Activated naive CD8-positive, alpha-beta T cell treated with anti-CD3 and anti-CD28 coated beads for 36 hours (primary cell): Measurements from ENCODE around the gene CELF2. TPM values are rescaled to one million over a fixed set of nuclear protein-coding genes. Genes with fewer than 3 reads are reported as not detected.

Experiments
- DNase-seq: peaks from one replicate; pipeline ENCODE4 v3.0.0; 2021
- H3K27ac Mint-ChIP-seq: one replicate; pipeline ENCODE4 v1.8.0; 2022; ENCODE audit warnings: mild to moderate bottlenecking, moderate library complexity, mixed read lengths
- H3K27me3 Mint-ChIP-seq: one replicate; pipeline ENCODE4 v1.8.0; 2022; ENCODE audit warnings: mild to moderate bottlenecking, mixed read lengths
- H3K36me3 Mint-ChIP-seq: one replicate; pipeline ENCODE4 v1.8.0; 2021; ENCODE audit warnings: mild to moderate bottlenecking, mixed read lengths
- H3K4me1 Mint-ChIP-seq: one replicate; pipeline ENCODE4 v1.8.0; 2021; ENCODE audit warnings: mixed read lengths
- H3K4me3 Mint-ChIP-seq: one replicate; pipeline ENCODE4 v1.8.0; 2022; ENCODE audit warnings: mild to moderate bottlenecking, moderate library complexity, mixed read lengths
- H3K9me3 Mint-ChIP-seq: one replicate; pipeline ENCODE4 v1.8.0; 2022; ENCODE audit warnings: mixed read lengths
- total RNA-seq, 2 experiments: library from RNA; stranded (reverse); gene quantifications; one replicate each; pipeline ENCODE4 v1.2.3, GENCODE V29; 2021

The CELF2 gene
- total RNA-seq, 2 experiments from 2014 or later, result 137 to 139 TPM

- Mint-ChIP-seq H3K4me3 (no peak overlapping the region), H3K27ac (peak overlapping the region; percentile 92), H3K27me3 (no peaks in the 10 kb centered on the region), H3K4me1 (peaks cover 91% of the 10 kb centered on the region), H3K9me3 (peaks cover 12% of the 10 kb centered on the region), H3K36me3 (peaks cover 91% of the 10 kb centered on the region)
- no peak for DNase-seq
Measured at GRCh38 chr10:11191678-11192077, 174.0 kb downstream of the CELF2 start.

- peak overlapping the region; percentile 92 for H3K27ac Mint-ChIP-seq
- peaks cover 11% of the 10 kb centered on the region for H3K9me3 Mint-ChIP-seq
- H3K4me3 Mint-ChIP-seq, result no peak overlapping the region
- peaks cover 91% of the 10 kb centered on the region for H3K4me1 Mint-ChIP-seq
- H3K27me3 Mint-ChIP-seq, result no peaks in the 10 kb centered on the region
- DNase-seq, result no peak
- H3K36me3 Mint-ChIP-seq, result peaks cover 91% of the 10 kb centered on the region
Measured at GRCh38 chr10:11192304-11193000, 174.8 kb downstream of the CELF2 start.

GRCh38 chr10:11193001-11193551 lies 175.4 kb downstream of the CELF2 start:
- Mint-ChIP-seq H3K4me3 (peak overlapping the region; percentile 27), H3K9me3 (peaks cover 7% of the 10 kb centered on the region), H3K4me1 (peaks cover 93% of the 10 kb centered on the region), H3K27ac (peak overlapping the region; percentile 92), H3K36me3 (peaks cover 89% of the 10 kb centered on the region), H3K27me3 (no peaks in the 10 kb centered on the region)
- DNase-seq, result no peak

- no peaks in the 10 kb centered on the region for H3K9me3 Mint-ChIP-seq
- no peak for DNase-seq
- H3K27me3 Mint-ChIP-seq, result no peaks in the 10 kb centered on the region
- H3K4me1 Mint-ChIP-seq, result peaks cover 94% of the 10 kb centered on the region
- peaks cover 88% of the 10 kb centered on the region for H3K36me3 Mint-ChIP-seq
- H3K4me3 Mint-ChIP-seq, result no peak overlapping the region
- peak overlapping the region; percentile 34 for H3K27ac Mint-ChIP-seq
Measured at GRCh38 chr10:11194859-11195586, 177.4 kb downstream of the CELF2 start.

- Mint-ChIP-seq H3K36me3 (peaks cover 91% of the 10 kb centered on the region), H3K4me1 (peaks cover 96% of the 10 kb centered on the region), H3K27ac (peak overlapping the region; percentile 34), H3K27me3 (no peaks in the 10 kb centered on the region), H3K9me3 (peaks cover 2% of the 10 kb centered on the region), H3K4me3 (no peak overlapping the region)
- no peak for DNase-seq
Measured at GRCh38 chr10:11195623-11196022, 178.0 kb downstream of the CELF2 start.

GRCh38 chr10:11197266-11197712 lies 179.6 kb downstream of the CELF2 start:
- DNase-seq, result no peak
- no peaks in the 10 kb centered on the region for H3K27me3 Mint-ChIP-seq
- peaks cover 13% of the 10 kb centered on the region for H3K9me3 Mint-ChIP-seq
- no peak overlapping the region for H3K4me3 Mint-ChIP-seq
- H3K27ac Mint-ChIP-seq, result peak overlapping the region; percentile 83
- peaks cover 92% of the 10 kb centered on the region for H3K36me3 Mint-ChIP-seq
- peaks cover 96% of the 10 kb centered on the region for H3K4me1 Mint-ChIP-seq

- no peak for DNase-seq
- peaks cover 95% of the 10 kb centered on the region for H3K4me1 Mint-ChIP-seq
- H3K9me3 Mint-ChIP-seq, result peaks cover 14% of the 10 kb centered on the region
- peak overlapping the region; percentile 86 for H3K27ac Mint-ChIP-seq
- peaks cover 92% of the 10 kb centered on the region for H3K36me3 Mint-ChIP-seq
- H3K27me3 Mint-ChIP-seq, result no peaks in the 10 kb centered on the region
- no peak overlapping the region for H3K4me3 Mint-ChIP-seq
Measured at GRCh38 chr10:11197878-11198277, 180.2 kb downstream of the CELF2 start.

- Mint-ChIP-seq H3K27me3 (no peaks in the 10 kb centered on the region), H3K4me1 (peaks cover 98% of the 10 kb centered on the region), H3K27ac (peak overlapping the region; percentile 86), H3K9me3 (peaks cover 14% of the 10 kb centered on the region), H3K36me3 (peaks cover 95% of the 10 kb centered on the region), H3K4me3 (no peak overlapping the region)
- no peak for DNase-seq
Measured at GRCh38 chr10:11201911-11202310, 184.2 kb downstream of the CELF2 start.

GRCh38 chr10:11204351-11204942 lies 186.8 kb downstream of the CELF2 start:
- no peaks in the 10 kb centered on the region for H3K27me3 Mint-ChIP-seq
- H3K9me3 Mint-ChIP-seq, result peaks cover 14% of the 10 kb centered on the region
- H3K4me1 Mint-ChIP-seq, result peaks cover 97% of the 10 kb centered on the region
- DNase-seq, result no peak
- peaks cover 93% of the 10 kb centered on the region for H3K36me3 Mint-ChIP-seq
- peak overlapping the region; percentile 86 for H3K27ac Mint-ChIP-seq
- H3K4me3 Mint-ChIP-seq, result peak overlapping the region; percentile 16

- peak overlapping the region; percentile 96 for H3K27ac Mint-ChIP-seq
- DNase-seq, result no peak
- H3K4me3 Mint-ChIP-seq, result peak overlapping the region; percentile 37
- H3K9me3 Mint-ChIP-seq, result peaks cover 14% of the 10 kb centered on the region
- peaks cover 89% of the 10 kb centered on the region for H3K36me3 Mint-ChIP-seq
- no peaks in the 10 kb centered on the region for H3K27me3 Mint-ChIP-seq
- H3K4me1 Mint-ChIP-seq, result peaks cover 97% of the 10 kb centered on the region
Measured at GRCh38 chr10:11205030-11205772, 187.5 kb downstream of the CELF2 start.

GRCh38 chr10:11206676-11207559 lies 189.2 kb downstream of the CELF2 start:
- H3K27ac Mint-ChIP-seq, result peak overlapping the region; percentile 96
- DNase-seq, result no peak
- no peaks in the 10 kb centered on the region for H3K27me3 Mint-ChIP-seq
- H3K36me3 Mint-ChIP-seq, result peaks cover 85% of the 10 kb centered on the region
- H3K4me3 Mint-ChIP-seq, result peak overlapping the region; percentile 36
- H3K4me1 Mint-ChIP-seq, result peaks cover 97% of the 10 kb centered on the region
- peaks cover 2% of the 10 kb centered on the region for H3K9me3 Mint-ChIP-seq

GRCh38 chr10:11207560-11207844 lies 189.8 kb downstream of the CELF2 start:
- DNase-seq, result no peak
- Mint-ChIP-seq H3K4me3 (peak overlapping the region; percentile 36), H3K9me3 (peaks cover 2% of the 10 kb centered on the region), H3K27ac (peak overlapping the region; percentile 96), H3K27me3 (no peaks in the 10 kb centered on the region), H3K4me1 (peaks cover 97% of the 10 kb centered on the region), H3K36me3 (peaks cover 83% of the 10 kb centered on the region)

GRCh38 chr10:11208243-11208642 lies 190.6 kb downstream of the CELF2 start:
- H3K4me1 Mint-ChIP-seq, result peaks cover 98% of the 10 kb centered on the region
- peak overlapping the region; percentile 96 for H3K27ac Mint-ChIP-seq
- no peaks in the 10 kb centered on the region for H3K9me3 Mint-ChIP-seq
- H3K4me3 Mint-ChIP-seq, result peak overlapping the region; percentile 70
- DNase-seq, result no peak
- H3K27me3 Mint-ChIP-seq, result no peaks in the 10 kb centered on the region
- H3K36me3 Mint-ChIP-seq, result peaks cover 82% of the 10 kb centered on the region
